ENCODE data around the gene CD82. TPM values are rescaled to one million over a fixed set of nuclear protein-coding genes. Genes with fewer than 3 reads are reported as not detected.
"Not testable (repeated sequence)": the region's sequence is repeated elsewhere in the genome, so short reads cannot be mapped to it uniquely, and the experiment has no call there.

Gene CD82
- total RNA-seq, 2 donors from 2014 or later = 15.4 to 23.4 TPM

- TF ChIP-seq CTCF (IDR thresholded peaks at IDR 0.05) = no peak
- H3K27me3 ChIP-seq (replicated peaks; ENCODE audit: insufficient read depth) = no peaks in the 10 kb centered on the region
- H3K9me3 ChIP-seq = no peaks in the 10 kb centered on the region
- DNase-seq (ENCODE audit: low spot score) = peak; percentile 13
- H3K4me3 ChIP-seq = no peak overlapping the region
- H3K27ac ChIP-seq = peak overlapping the region in 1 of 2 donors; percentile 60
- H3K4me1 ChIP-seq (ENCODE audit: control insufficient read depth in 1 of 2, low read depth in 2 of 2) = peaks cover 0 to 15% of the 10 kb centered on the region in 2 donors
- H3K36me3 ChIP-seq = no peaks in the 10 kb centered on the region
- no peak for ATAC-seq (ENCODE audit: insufficient number of reproducible peaks, low FRiP score, low read depth)
Observed at GRCh38 chr11:44659641-44660040, 94.2 kb downstream of the CD82 start.

- H3K27me3 ChIP-seq (replicated peaks; ENCODE audit: insufficient read depth); H3K4me3 ChIP-seq; H3K9me3 ChIP-seq; H3K27ac ChIP-seq; ATAC-seq (ENCODE audit: insufficient number of reproducible peaks, low FRiP score, low read depth); DNase-seq (ENCODE audit: low spot score); H3K36me3 ChIP-seq: not testable (repeated sequence)
- peaks cover 0 to 15% of the 10 kb centered on the region in 2 donors for H3K4me1 ChIP-seq (ENCODE audit: control insufficient read depth in 1 of 2, low read depth in 2 of 2)
Observed at GRCh38 chr11:44660535-44660934, 95.1 kb downstream of the CD82 start.

GRCh38 chr11:44661311-44661717 lies 95.9 kb downstream of the CD82 start:
- no peaks in the 10 kb centered on the region for H3K9me3 ChIP-seq
- no peak overlapping the region for H3K4me3 ChIP-seq
- ATAC-seq (ENCODE audit: insufficient number of reproducible peaks, low FRiP score, low read depth) (no peak), DNase-seq (ENCODE audit: low spot score) (no peak)
- H3K27me3 ChIP-seq (replicated peaks; ENCODE audit: insufficient read depth) = no peaks in the 10 kb centered on the region
- no peak overlapping the region for H3K27ac ChIP-seq
- TF ChIP-seq CTCF (IDR thresholded peaks at IDR 0.05) = no peak
- peaks cover 0 to 15% of the 10 kb centered on the region in 2 donors for H3K4me1 ChIP-seq (ENCODE audit: control insufficient read depth in 1 of 2, low read depth in 2 of 2)
- no peaks in the 10 kb centered on the region for H3K36me3 ChIP-seq

Other genes starting within 250 kb of the CD82 start
- 1 to 10 TPM; 2.0 to 7.7 TPM for gene TSPAN18, start 161.3 kb downstream of the CD82 start, total RNA-seq

Data from thoracic aorta (tissue), 2 donors.